Keratinocyte (primary cell): ENCODE data around the gene CEP85L. TPM values are rescaled to one million over a fixed set of nuclear protein-coding genes. Genes with fewer than 3 reads are reported as not detected.

ENCODE experiments used
- DNase-seq: peaks from one replicate; pipeline ENCODE4 v3.0.0-alpha.2; 2011; ENCODE audit warnings: low read depth, missing footprints, low spot score
- FAIRE-seq: peaks from 2 replicates; lab custom pipeline; 2011; peaks lifted over from hg19 to GRCh38; lab: Jason Lieb, UNC
- H2AFZ ChIP-seq: 2 replicates; pipeline ENCODE4 v1.6.0; 2012; ENCODE audit warnings: low read length, control low read depth, inconsistent platforms; ENCODE audit not compliant: control insufficient read depth
- H3K27ac ChIP-seq: 2 replicates; pipeline ENCODE4 v1.5.1; 2011; ENCODE audit warnings: low read length; ENCODE audit not compliant: control insufficient read depth, insufficient read depth
- H3K27me3 ChIP-seq: 3 replicates; pipeline ENCODE4 v1.6.0; 2011; ENCODE audit warnings: low read length; ENCODE audit not compliant: control insufficient read depth, insufficient read depth; ENCODE audit errors: extremely low read depth
- H3K36me3 ChIP-seq, 2 experiments: 2 replicates in 1 of 2; 3 replicates in 1 of 2; pipeline ENCODE4 v1.5.1; 2011; ENCODE audit warnings: low read length in 2 of 2, mild to moderate bottlenecking in 1 of 2; ENCODE audit not compliant: control insufficient read depth in 2 of 2, insufficient read depth in 2 of 2; ENCODE audit errors: extremely low read depth in 1 of 2
- H3K4me1 ChIP-seq: 3 replicates; pipeline ENCODE4 v1.5.1; 2011; ENCODE audit warnings: low read length; ENCODE audit not compliant: control insufficient read depth, insufficient read depth; ENCODE audit errors: extremely low read depth
- H3K4me2 ChIP-seq: 3 replicates; pipeline ENCODE4 v1.6.0; 2011; ENCODE audit warnings: low read depth, low read length; ENCODE audit not compliant: control insufficient read depth, insufficient read depth; ENCODE audit errors: extremely low read depth
- H3K4me3 ChIP-seq, 3 experiments: fragments of 200-600 bp in 1 of 3; sonication (generic) in 1 of 3; 2 replicates in 2 of 3; 3 replicates in 1 of 3; pipeline ENCODE4 v1.5.1; 2011 to 2016; ENCODE audit warnings: low read length in 3 of 3, mild to moderate bottlenecking in 3 of 3, control low read depth in 2 of 3, inconsistent platforms in 1 of 3, low read depth in 1 of 3, mixed read lengths in 1 of 3, mixed run types in 1 of 3, moderate library complexity in 1 of 3; ENCODE audit not compliant: control insufficient read depth in 2 of 3, insufficient read depth in 2 of 3; ENCODE audit errors: extremely low read depth in 1 of 3
- H3K79me2 ChIP-seq: 2 replicates; pipeline ENCODE4 v1.6.0; 2012; ENCODE audit warnings: low read length; ENCODE audit not compliant: control insufficient read depth, insufficient read depth
- H3K9ac ChIP-seq: 3 replicates; pipeline ENCODE4 v1.6.0; 2011; ENCODE audit warnings: low read length; ENCODE audit not compliant: control insufficient read depth, insufficient read depth; ENCODE audit errors: extremely low read depth
- H3K9me1 ChIP-seq: 3 replicates; pipeline ENCODE4 v1.6.0; 2011; ENCODE audit warnings: low read length; ENCODE audit not compliant: control insufficient read depth, insufficient read depth; ENCODE audit errors: extremely low read depth
- H3K9me3 ChIP-seq: 2 replicates; pipeline ENCODE4 v1.5.1; 2012; ENCODE audit warnings: low read depth, low read length; ENCODE audit not compliant: control insufficient read depth
- H4K20me1 ChIP-seq: 3 replicates; pipeline ENCODE4 v1.6.0; 2011; ENCODE audit warnings: low read length; ENCODE audit not compliant: control insufficient read depth, insufficient read depth; ENCODE audit errors: extremely low read depth
- CTCF ChIP-seq, 3 experiments: IDR thresholded peaks in 1 of 3; conservative IDR thresholded peaks in 1 of 3; optimal IDR thresholded peaks in 1 of 3; 2 replicates in 2 of 3; 3 replicates in 1 of 3; pipeline versions ENCODE3 to v1.5.1; 2011; ENCODE audit warnings: low read length in 3 of 3, mild to moderate bottlenecking in 3 of 3, moderate library complexity in 2 of 3, control low read depth in 1 of 3, inconsistent platforms in 1 of 3; ENCODE audit not compliant: insufficient read depth in 2 of 3; ENCODE audit errors: extremely low read depth in 1 of 3
- EZH2 ChIP-seq: IDR thresholded peaks from one replicate; pipeline ENCODE4 v1.6.1; 2012; ENCODE audit warnings: inconsistent platforms, mild to moderate bottlenecking, low read length, moderate library complexity
- dilution Hi-C: fragments of 300-500 bp; cut with MboI; formaldehyde crosslinking; loops from one replicate; pipeline ENCODE4 v1.7.0; 2020; ENCODE audit warnings: low sequenced_read_pairs; ENCODE audit not compliant: extremely low pct_ligation_motif_present
- polyA plus RNA-seq, 5 experiments: library from polyadenylated mRNA; depleted of rRNA in 3 of 5; stranded (reverse) in 3 of 5; stranded (forward) in 1 of 5; unstranded in 1 of 5; fragments of >200 nt; gene quantifications; 1 replicate in 1 of 5; 2 replicates in 3 of 5; 3 replicates in 1 of 5; pipeline versions ENCODE4 v1.2.1 to v1.2.3, GENCODE V29; 2011 to 2012; ENCODE audit warnings: missing spikeins in 2 of 5, low read depth in 1 of 5, low replicate concordance in 1 of 5

The CEP85L gene
- polyA plus RNA-seq, 1 donor (not counting 4 experiments of a cell fraction or from before 2014, with no cell fraction given): 3.5 TPM

GRCh38 chr6:118537574-118537973 is 113.8 kb downstream of the CEP85L start:
- Histone ChIP-seq H3K27me3 (no peaks in the 10 kb centered on the region), H3K27ac (no peak overlapping the region), H2AFZ (no peak overlapping the region), H3K4me2 (no peak overlapping the region), H3K9me3 (no peaks in the 10 kb centered on the region), H3K79me2 (peaks cover 2% of the 10 kb centered on the region), H3K9ac (no peak overlapping the region), H3K4me1 (peaks cover 1% of the 10 kb centered on the region), H3K36me3 (no peaks in the 10 kb centered on the region), H3K9me1 (no peaks in the 10 kb centered on the region), H3K4me3 (no peak overlapping the region), H4K20me1 (no peaks in the 10 kb centered on the region)
- TF ChIP-seq EZH2: no peak
- TF ChIP-seq CTCF (optimal IDR thresholded peaks at IDR 0.05 in 1 of 3, IDR thresholded peaks at IDR 0.05 in 1 of 3, conservative IDR thresholded peaks at IDR 0.05 in 1 of 3; ENCODE audit: extremely low read depth in 1 of 3, insufficient read depth in 2 of 3, low read length in 3 of 3): no peak
- dilution Hi-C loops: no loop called here
- no peak for FAIRE-seq
- no peak for DNase-seq

DNA sequence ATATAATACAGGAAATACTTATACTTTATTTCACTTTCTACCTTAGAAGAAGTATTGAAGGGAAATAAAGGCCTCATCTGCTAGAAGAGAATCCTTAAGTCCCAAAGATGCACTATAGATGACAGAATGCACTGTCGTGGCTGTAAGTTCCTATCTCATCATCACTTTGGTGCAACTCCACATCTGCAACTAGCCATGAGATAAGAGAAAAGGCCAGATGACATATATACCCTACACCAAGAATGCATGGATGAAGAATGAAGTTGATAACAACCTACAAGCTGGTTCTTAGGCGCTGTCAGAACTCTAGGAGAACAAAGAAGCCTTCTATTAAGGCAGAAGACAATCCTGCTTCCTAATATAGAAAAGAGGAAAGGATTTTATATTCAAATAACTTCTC is 114.9 kb downstream of the CEP85L start:
- no peak for DNase-seq
- Histone ChIP-seq H3K9ac (no peak overlapping the region), H3K36me3 (no peaks in the 10 kb centered on the region), H3K4me3 (no peak overlapping the region), H2AFZ (no peak overlapping the region), H3K79me2 (peaks cover 2% of the 10 kb centered on the region), H3K27me3 (no peaks in the 10 kb centered on the region), H4K20me1 (no peaks in the 10 kb centered on the region), H3K9me1 (no peaks in the 10 kb centered on the region), H3K4me1 (no peaks in the 10 kb centered on the region), H3K9me3 (no peaks in the 10 kb centered on the region), H3K27ac (no peak overlapping the region), H3K4me2 (no peak overlapping the region)
- FAIRE-seq: no peak
- TF ChIP-seq CTCF (optimal IDR thresholded peaks at IDR 0.05 in 1 of 3, IDR thresholded peaks at IDR 0.05 in 1 of 3, conservative IDR thresholded peaks at IDR 0.05 in 1 of 3; ENCODE audit: extremely low read depth in 1 of 3, insufficient read depth in 2 of 3, low read length in 3 of 3): no peak
- no peak for TF ChIP-seq EZH2
- dilution Hi-C loops: no loop called here
